GM10248 (cell line): ENCODE data around the gene HYAL1.

Source experiments
- CTCF ChIA-PET: fragments of 300-600 bp; sonication (Branson Sonifier 250); formaldehyde crosslinking; extraction: SDS; loops from one replicate; lab custom pipeline; 2021; ENCODE audit warnings: antibody characterized with exemption; lab: Yijun Ruan, JAX
- POLR2A ChIA-PET: fragments of 350-650 bp; sonication (Branson Sonifier 250); formaldehyde crosslinking; extraction: SDS; loops from one replicate; lab custom pipeline; 2020; ENCODE audit warnings: antibody characterized with exemption; lab: Yijun Ruan, JAX
- DNase-seq: peaks from one replicate; pipeline ENCODE4 v3.0.0; 2012; ENCODE audit errors: extremely low spot score
- CTCF ChIP-seq: IDR thresholded peaks from 2 replicates; pipeline ENCODE4 v1.5.1; 2012; ENCODE audit warnings: mild to moderate bottlenecking, low read depth; ENCODE audit errors: extremely low read depth, missing control alignments, control extremely low read depth

Gene HYAL1

DNA sequence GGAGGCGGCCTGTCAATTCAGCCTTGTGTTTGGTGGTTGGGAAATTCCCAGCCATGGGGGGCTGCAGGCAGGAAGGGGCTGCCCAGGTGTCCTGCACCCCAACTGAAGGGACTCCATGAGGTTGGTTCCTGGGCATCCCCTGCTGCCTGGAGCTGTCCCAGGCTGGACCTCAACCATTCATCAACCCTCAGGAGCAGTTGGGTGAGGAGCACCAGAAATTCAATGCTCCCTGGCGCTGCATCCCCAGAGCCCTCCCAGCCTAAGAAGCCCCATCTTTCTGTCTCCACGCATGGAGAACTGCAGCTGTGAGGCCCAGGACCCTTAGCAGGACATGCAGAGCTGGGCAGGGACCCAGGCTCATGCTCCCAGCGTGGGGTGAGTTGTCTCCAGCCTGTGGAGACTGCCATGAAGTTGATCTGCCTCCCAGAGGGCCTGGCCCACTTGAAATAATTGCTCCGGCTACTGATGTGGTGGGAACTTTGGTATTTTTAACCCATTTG, 42.4 kb downstream of the HYAL1 start:
- ChIA-PET POLR2A (no interaction called here), CTCF (interaction anchor here (0.8 to 9.4 kb wide), 11 partner anchors 9 to 146 kb away, joined by 3 to 152 read pairs (median 6); partner anchors contain the start of genes GNAT1, HYAL3, LSMEM2 and NAA80)
- no peak for DNase-seq
- TF ChIP-seq CTCF = no peak

- ChIA-PET CTCF (interaction anchor here (0.6 to 9.4 kb wide), 28 partner anchors 8 to 140 kb away, joined by 3 to 152 read pairs (median 4); partner anchors contain the start of genes GNAI2, GNAT1, HYAL3 and LSMEM2), POLR2A (interaction anchor here (1.5 kb wide), 1 partner anchor 9 kb away, joined by 3 read pairs; no protein-coding TSS in a partner anchor)
- peak; percentile 99 for TF ChIP-seq CTCF
- DNase-seq = peak; percentile 98
These were observed 43.1 kb downstream of the HYAL1 start for GRCh38 chr3:50260027-50260941.

GRCh38 chr3:50259432-50260026, 43.8 kb downstream of the HYAL1 start:
- no peak for DNase-seq
- ChIA-PET CTCF (interaction anchor here (0.7 to 9.4 kb wide), 24 partner anchors 8 to 140 kb away, joined by 3 to 152 read pairs (median 4); partner anchors contain the start of genes GNAI2, GNAT1 and SEMA3B), POLR2A (interaction anchor here (1.5 kb wide), 1 partner anchor 8 kb away, joined by 3 read pairs; no protein-coding TSS in a partner anchor)
- TF ChIP-seq CTCF = no peak

DNA sequence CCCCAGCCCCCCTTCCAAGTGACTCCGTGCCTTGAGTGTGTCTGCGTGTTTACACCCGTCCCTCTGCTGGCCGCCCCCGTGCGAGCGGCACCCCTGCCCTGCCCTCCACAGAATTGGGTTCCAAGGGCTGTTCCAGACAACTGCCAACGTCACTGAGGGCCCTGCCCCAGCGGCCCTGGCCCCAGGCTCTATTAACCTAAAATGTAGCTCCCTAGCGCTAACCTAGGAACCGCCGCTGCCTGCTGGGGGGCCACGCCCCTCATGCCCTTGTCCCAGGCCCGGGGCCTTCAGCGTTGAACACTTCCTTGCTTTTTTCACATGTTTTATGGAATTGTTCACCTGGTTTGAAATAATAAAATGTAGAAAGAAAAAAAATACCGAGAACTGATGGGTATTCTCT, 44.4 kb downstream of the HYAL1 start:
- no peak for DNase-seq
- no peak for TF ChIP-seq CTCF
- POLR2A ChIA-PET = interaction anchor here (0.5 to 0.6 kb wide), 3 partner anchors 31 to 1819 kb away, joined by 4 to 11 read pairs (median 8); partner anchors contain the start of genes CCDC51 and DCAF1
- CTCF ChIA-PET = interaction anchor here (0.9 to 9.4 kb wide), 15 partner anchors 8 to 139 kb away, joined by 3 to 152 read pairs (median 7); partner anchors contain the start of genes GNAT1 and SEMA3B

DNA sequence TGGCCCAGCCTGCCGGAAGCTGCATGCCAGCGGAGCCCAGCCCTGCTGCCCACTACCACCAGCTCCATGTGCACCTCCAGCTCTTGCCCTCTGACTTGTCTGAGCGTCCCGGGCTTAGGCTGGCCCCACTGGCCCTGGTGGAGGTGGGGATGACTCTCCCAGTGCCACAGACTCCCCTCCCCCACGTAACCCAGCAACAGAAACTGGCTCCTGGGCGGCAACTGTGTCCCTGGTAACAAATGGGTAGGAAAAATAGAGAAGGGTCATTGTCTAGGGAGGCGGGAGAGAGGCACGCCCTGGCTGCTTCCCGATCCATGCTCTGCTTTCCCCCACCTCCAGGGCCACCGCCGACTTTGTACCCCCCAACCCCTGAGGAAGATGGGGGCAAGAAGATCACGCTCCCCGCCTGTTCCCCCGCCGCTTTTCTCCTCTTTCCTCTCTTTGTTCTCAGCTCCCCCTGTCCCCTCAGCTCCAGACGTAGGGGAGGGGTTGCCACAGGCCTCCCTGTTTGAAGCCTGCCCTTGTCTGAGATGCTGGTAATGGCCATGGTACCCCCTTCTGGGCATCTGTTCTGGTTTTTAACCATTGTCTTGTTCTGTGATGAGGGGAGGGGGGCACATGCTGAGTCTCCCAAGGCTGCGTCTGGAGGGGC, 45.2 kb downstream of the HYAL1 start:
- DNase-seq = no peak
- CTCF ChIA-PET = interaction anchor here (1.0 to 9.4 kb wide), 6 partner anchors 9 to 64 kb away, joined by 3 to 152 read pairs (median 56); partner anchors contain the start of gene SEMA3B
- POLR2A ChIA-PET = interaction anchor here (0.6 kb wide), 2 partner anchors 30 to 1818 kb away, joined by 4 to 11 read pairs; partner anchors contain the start of gene CCDC51
- TF ChIP-seq CTCF = no peak
